NCI-H2196 treated with DMSO at 0.1 percent for 48 hours (cell line): ENCODE results near the gene CKM.

Experiments used
- DNase-seq: peaks from one replicate; lab custom pipeline; 2025; ENCODE audit not compliant: unreplicated experiment; lab: John Stamatoyannopoulos, UW

The CKM gene

DNA sequence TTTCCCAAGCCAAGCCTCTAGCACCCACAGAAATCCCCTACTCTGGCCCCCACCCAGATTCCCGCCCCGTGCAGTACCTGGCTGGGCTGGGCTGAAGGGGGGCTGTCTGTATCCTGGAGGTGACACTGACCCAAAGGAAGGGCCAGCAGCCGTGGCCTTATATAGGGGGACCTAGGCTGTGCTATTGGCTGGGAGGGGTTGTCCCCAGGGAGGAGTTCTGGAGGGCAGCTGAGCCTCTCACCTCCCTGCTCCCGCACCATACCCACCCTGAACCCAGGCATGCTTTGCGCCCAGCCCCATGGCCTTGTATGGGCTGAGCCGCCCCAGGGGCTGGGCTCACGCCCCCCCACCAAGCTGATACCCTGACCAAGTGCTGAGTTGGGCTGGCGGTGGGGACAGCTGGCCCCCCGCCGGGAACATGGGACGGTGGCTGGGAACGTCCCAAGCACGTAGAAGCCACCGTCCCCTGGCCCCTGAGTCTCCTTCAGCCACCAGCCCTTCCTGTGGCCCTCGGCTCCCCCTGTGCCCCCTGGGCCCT lies at the start of gene CKM:
Gene CKM, minus strand, starts transcription at position 132 of the 538 bp plus-strand sequence. CDS start 3,162 bp downstream, outside the sequence.
- DNase-seq: no peak

DNA sequence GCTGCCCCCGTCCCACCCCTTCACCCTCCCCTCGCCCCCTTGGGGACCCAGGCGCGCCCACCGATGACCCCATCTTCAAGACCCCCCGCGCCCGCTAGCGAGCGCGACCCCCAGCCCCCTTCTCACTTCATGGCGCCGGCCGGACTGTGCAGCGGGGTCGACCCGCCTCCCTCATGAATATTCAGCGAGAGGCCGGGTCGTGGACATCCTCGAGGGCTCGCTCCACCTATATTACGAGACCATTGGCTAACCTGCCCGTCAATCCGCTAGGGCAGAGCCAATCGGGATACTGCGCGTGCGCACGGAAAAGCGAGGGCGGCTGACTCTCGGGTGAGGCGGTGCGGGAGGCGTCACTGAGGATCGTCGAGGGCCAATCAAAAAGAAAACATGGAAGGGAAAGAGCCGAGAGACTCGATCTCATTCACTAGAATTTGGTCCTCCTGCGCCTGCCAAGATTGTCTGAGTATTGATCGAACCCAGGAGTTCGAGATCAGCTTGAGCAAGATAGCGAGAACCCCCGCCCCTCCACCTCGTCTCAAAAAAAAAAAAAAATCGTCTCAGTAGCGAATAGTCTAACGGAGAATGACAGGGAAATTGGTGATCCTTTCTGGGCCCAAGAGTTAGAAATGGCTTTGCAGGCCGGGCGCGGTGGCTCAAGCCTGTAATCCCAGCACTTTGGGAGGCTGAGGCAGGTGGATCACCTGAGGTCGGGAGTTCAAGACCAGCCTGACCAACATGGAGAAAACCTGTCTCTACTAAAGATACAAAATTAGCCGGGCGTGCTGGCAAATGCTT lies 47.9 kb upstream of the CKM start, which contains the start of gene ERCC2:
Gene ERCC2, minus strand, starts transcription at position 164 of the 795 bp plus-strand sequence. Its CDS starts 33 bp downstream, at position 131.
- DNase-seq: peak; percentile 88

GRCh38 chr19:45368737-45369340 lies 46.2 kb upstream of the CKM start:
- DNase-seq: no peak

DNA sequence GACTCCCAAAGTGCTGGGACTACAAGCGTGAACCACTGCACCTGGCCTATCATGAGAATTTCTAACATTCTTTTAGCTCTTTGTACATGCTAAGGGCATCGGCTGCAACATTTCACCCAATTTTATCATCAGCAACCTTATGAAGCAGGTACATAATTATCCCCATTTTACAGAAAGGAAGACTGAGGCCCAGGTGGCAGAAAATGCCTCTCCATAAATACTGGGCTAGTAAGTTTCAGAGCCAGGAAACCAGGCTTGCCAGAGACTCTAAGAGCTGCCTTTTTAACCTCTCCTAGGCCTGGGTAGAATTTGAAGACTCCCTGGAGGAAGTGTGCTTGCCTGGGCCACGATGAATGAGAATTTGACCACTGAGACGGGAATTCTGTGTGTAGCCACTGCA lies 45.5 kb upstream of the CKM start:
- DNase-seq: no peak

DNA sequence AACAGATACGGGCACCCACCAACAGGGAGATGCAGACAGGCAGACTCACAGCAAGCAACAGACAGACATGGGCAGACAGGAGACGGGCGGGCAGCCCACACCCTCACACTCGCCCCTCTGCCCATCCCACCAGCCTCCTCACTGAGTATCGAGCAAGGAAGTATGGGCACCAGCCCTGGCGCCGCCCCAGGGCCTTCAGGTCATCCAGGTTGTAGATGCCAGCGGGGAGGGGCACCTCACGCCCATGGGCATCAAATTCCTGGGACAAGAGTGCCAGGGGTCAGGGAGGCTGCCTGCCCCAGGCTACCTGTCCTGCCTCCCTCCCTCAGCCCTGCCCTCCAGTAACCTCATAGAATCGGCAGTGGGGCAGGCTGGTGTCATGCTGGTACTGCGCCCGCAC lies 42.0 kb upstream of the CKM start:
- no peak for DNase-seq

- no peak for DNase-seq
Observed at GRCh38 chr19:45363861-45364459, 41.3 kb upstream of the CKM start.

DNA sequence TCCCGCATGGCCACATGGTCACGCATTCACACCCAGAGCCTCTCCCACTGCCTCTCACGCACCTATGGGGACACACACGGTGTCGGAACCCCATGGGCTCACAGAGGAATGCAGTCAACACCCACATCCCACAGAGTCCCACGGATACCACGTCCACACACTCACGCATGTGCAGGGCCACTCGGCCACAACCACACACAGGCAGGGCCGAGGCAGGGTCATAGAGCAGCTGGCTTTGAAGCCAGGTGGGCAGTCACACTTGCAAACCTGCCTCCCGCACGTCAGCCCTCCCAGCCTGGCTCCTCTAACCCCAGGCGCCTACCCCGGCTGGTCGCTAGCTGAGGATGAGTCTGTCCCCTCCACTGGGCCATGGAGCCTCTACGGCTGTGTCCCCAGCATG lies 39.6 kb upstream of the CKM start:
- no peak for DNase-seq

DNA sequence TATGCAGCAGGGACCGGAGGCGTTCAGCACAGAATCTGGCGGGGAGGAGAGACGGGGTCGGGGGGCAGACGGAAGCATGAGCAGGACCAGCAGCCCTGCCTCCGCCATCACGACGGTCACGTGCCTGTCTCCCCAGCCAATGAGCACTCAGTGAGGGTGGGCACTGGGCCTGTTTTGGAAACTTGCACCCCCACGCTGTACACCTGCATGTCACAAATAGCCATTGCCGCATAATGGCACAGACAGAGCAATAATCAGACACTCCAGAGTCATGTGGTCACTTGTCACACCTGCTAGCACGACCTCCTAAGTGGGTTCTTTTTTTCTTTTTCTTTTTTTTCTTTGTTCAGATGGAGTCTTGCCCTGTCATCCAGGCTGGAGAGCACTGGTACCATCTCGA lies 38.9 kb upstream of the CKM start:
- DNase-seq: no peak

- DNase-seq: no peak
Observed at GRCh38 chr19:45358213-45358792, 35.6 kb upstream of the CKM start.

DNA sequence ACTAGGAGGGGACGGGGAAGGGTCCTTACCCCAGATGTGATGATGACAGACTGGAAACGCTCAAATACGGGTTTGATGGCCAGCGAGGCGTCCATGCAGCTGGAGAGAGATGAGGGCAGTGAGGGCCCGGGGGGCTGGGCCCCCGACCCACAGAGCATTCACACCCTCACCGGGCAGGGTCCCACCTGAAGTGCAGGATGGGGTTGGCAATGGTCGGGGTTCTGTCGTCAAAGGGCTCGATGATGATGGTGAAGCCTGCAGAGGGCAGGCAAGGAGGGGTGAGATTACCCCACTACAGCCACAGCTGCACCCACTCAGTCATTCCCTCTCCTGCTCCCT lies 34.7 kb upstream of the CKM start:
- no peak for DNase-seq

DNA sequence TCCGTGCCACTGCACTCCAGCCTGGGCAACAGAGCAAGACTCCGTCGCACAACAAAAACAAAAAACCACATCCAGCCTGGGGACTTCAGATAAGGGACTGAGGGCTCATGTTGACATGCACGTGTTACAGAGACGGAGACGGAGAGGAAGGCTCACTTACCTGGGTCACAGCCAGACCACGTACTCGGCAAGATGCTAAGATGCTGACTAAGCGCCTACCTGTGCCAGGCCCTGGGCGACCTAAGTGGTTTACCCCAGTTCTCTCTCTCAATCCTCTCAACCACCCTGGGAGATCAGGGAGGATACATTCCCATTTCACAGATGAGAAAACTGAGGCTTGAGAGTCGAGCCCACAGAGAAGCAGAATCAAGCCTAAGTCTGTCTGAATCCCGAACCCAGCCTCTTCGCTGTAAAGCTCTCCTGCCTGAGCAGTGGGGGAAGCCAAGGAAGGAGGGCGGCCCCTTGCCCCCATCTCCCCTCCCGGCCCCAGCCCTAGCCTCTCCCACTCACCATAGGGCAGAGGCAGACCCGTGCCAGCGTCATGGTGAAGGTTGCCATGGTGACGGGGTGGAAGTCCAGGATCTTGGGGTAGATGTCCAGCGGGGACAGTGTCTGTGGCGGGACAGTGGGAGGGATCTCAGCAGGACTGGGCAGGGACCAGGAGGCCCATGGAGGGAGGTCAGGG lies 34.2 kb upstream of the CKM start:
- no peak for DNase-seq

GRCh38 chr19:45355910-45356309 lies 33.2 kb upstream of the CKM start:
- DNase-seq: no peak

- DNase-seq: no peak
Observed at GRCh38 chr19:45355402-45355801, 32.7 kb upstream of the CKM start.

DNA sequence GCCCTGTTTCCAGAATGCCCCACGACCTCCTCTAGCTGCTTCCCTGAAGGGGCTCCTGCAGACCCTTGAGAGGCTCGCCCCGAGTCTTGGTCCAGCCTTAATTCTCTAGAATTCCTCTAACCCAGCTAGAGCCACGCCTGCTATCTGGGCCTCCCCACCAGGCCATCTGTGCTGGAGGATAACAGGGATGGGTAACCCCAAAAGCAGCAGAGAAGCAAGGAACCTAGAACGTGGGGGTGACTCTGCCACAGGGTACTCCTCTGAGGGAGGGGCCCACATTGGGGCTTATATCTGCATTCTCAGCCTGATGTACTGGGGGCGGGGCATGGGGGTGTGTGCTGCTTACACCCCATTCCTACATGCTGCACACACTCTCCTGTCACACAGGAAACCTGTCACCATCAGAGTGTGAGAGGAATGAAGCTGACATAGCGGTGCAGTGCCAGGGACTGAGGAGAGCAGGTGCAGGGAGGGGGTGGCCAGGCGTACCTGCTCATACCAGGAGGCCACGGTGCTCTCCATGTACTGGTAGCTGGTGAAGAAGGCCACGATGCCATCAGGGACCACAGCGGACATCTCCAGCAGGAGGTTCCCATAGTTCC lies 31.7 kb upstream of the CKM start:
- DNase-seq: no peak

DNA sequence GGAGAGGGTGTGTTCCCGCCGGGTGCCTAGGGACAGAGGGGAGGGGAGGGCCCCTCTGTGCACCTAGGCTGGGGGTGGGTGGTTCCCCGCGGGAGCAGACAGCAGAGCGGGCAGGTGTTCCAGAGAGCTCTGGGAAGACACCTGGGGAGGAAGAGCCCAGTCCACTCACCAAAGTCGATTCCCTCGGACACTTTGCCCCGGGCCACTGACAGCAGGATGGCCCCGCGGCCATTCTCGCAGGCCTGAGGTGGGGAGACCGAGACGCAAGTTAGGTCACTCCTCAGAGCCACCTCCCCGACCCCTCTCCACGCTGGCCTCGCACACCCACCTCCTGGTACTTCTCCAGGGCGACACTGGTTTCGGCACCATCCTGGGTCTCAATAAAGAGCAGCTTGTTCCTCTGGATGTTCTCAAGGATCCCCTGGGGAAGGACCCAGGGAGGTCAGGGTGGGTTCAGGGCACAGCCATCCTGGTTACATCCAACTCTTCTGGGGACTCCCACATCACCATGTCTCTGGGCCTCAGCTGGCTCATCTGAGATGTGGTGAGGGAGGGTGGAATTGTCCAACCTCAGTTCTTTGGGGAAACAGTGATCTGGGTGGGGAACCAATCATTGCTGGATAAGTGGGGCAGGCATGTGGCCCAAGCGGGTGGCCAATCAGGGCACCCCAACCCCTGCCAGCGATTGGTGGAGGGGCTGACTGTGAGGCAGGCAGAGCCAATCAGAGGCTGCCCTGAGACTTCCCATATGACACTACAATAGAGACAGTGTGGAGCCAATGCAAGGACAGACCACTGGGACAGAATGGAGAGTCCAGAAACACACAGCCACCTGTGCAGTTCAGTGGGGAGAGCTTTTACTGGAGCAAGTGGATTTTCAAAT lies 30.5 kb upstream of the CKM start:
- DNase-seq: no peak

DNA sequence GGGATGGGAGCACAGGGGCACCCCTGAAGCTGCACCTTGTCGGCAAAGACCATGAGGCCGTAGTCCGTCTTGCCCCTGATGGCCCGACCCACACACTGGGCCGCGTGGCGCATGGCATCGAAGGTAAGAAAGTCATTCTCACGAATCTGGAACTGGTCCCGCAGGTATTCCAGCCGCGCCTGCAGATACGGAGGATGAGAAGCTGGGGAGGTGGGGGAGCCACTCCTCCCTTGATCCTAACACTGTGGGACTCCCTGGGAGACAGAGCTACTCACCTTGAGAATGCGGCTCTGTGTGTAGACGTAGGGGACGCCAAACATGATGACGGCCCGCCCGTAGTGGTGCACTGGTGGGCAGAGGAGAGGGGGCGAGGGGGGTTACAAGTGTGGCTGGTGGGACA lies 29.8 kb upstream of the CKM start:
- DNase-seq: no peak

- no peak for DNase-seq
Observed at GRCh38 chr19:45352062-45352461, 29.4 kb upstream of the CKM start.

GRCh38 chr19:45351401-45351952 lies 28.8 kb upstream of the CKM start:
- DNase-seq: no peak

DNA sequence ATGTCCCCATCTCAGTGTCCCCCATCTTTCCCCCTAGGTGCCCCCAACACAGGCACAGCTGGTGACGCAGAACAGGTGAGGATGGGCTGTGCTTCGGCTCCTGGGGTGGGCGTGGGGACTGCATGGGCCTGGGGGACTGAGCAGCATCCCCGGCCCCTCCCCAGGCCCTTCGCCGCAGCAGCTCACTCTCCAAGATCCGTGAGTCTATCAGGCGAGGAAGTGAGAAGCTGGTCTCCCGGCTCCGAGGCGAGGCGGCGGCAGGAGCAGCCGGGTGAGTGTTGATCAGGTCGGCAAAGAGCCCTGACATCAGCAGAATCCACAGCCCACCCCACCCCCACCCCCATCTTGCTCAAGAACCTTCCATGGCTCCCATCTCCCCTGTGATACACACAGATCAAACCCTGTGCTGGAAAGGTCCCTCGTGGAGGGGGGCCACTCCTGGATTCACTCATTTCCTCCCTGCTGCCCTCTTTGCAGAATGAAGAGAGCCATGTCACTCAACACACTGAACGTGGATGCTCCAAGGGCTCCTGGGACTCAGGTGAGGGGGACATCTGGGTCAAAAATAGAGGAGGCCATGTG lies 27.9 kb upstream of the CKM start:
- DNase-seq: no peak
